Activated T-cell treated with anti-CD3 and anti-CD28 coated beads, Interleukin-2, amount 50 U/mL, for 72 hours (primary cell): ENCODE results near the gene MRPL17. TPM values are rescaled to one million over a fixed set of nuclear protein-coding genes. Genes with fewer than 3 reads are reported as not detected.

Source experiments
- ATAC-seq, 2 donors: fragments of 150-1000 bp; cut with Tn5 transposase; replicated peaks in 1 of 2; 2 replicates each; pipeline ENCODE4 v1.10.0; 2021; ENCODE audit warnings: moderate library complexity in 2 of 2, mild to moderate bottlenecking in 1 of 2
- DNase-seq, 2 donors: peaks; one replicate each; pipeline ENCODE4 v3.0.0; 2021 to 2022; ENCODE audit warnings: mixed read lengths in 1 of 2
- H3K27ac Mint-ChIP-seq: one replicate; pipeline ENCODE4 v1.8.0; 2022; ENCODE audit warnings: mild to moderate bottlenecking, moderate library complexity, mixed read lengths
- H3K27me3 Mint-ChIP-seq: one replicate; pipeline ENCODE4 v1.8.0; 2022; ENCODE audit warnings: low read depth, mixed read lengths
- H3K36me3 Mint-ChIP-seq, 2 donors: one replicate each; pipeline ENCODE4 v1.8.0; 2022; ENCODE audit warnings: mixed read lengths in 2 of 2, mild to moderate bottlenecking in 1 of 2; ENCODE audit not compliant: insufficient read depth in 2 of 2
- H3K4me1 Mint-ChIP-seq: one replicate; pipeline ENCODE4 v1.8.0; 2022; ENCODE audit warnings: low read depth, mixed read lengths
- H3K4me3 Mint-ChIP-seq, 2 donors: one replicate each; pipeline ENCODE4 v1.8.0; 2022; ENCODE audit warnings: mild to moderate bottlenecking in 2 of 2, mixed read lengths in 2 of 2, moderate library complexity in 2 of 2
- H3K9me3 Mint-ChIP-seq, 2 donors: one replicate each; pipeline ENCODE4 v1.8.0; 2022; ENCODE audit warnings: mixed read lengths in 2 of 2
- total RNA-seq, 2 donors: library from RNA; stranded (reverse); gene quantifications; one replicate each; pipeline ENCODE4 v1.2.3, GENCODE V29; 2022

MRPL17 gene
- total RNA-seq, 2 donors from 2014 or later = 38.2 to 39.8 TPM

DNA sequence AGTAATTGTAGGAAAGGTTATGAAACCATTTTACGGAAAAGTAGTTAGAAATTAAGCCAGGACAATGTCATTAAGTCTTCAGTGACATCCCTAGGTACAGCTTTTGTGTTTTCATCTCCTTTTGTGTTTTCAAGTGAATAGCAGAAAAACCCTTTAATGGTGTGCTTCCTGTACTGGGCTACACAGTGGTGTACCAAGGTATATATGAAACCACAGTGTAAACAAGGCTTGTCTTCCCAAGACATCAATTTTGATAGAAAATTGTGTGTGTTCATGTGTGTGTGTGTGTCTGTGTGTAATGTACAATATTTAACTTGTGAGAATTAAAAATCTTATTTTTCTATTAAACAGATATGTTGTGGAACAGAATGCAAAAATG lies 8.9 kb downstream of the MRPL17 start:
- peaks cover 2% of the 10 kb centered on the region in 2 donors for H3K9me3 Mint-ChIP-seq
- peaks cover 0 to 2% of the 10 kb centered on the region in 2 donors for H3K36me3 Mint-ChIP-seq
- DNase-seq (no peak), ATAC-seq (no peak)
- H3K27ac Mint-ChIP-seq = peak overlapping the region; percentile 58
- no peaks in the 10 kb centered on the region for H3K27me3 Mint-ChIP-seq
- peaks cover 59% of the 10 kb centered on the region for H3K4me1 Mint-ChIP-seq
- H3K4me3 Mint-ChIP-seq = peak overlapping the region in 1 of 2 donors; percentile 77

DNA sequence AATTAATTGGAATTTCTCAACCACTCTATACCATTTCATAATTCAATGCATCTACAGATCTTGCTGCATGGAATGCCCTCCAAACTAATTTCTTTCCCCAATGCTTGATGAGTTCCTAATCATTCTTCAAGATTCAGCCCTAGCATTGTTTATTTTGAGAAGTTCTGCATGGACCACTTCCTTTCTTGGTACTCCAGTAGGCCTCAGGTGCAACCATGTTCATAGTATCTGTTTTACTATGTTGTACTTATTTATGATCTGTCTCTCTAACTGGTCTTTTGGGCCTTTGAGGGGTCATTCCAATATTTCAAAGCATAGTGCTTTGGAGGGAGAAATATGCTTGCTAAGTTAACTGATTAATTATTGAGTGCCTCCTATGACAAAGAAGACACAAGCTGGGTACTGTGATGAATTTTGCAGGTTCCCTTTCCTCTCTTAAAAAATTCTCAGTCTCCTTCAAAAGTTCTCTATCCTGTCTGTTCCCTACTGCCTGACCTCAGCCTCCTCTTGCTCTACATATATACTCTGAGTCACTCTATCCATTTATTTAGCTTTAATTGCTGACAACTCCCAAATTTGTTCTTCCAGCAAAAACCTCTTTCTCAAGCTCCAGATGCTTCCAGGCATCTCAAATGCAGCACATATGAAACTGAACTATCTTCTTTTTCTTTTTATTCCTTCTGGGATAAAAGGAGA lies 9.5 kb downstream of the MRPL17 start:
- peaks cover 0 to 2% of the 10 kb centered on the region in 2 donors for H3K36me3 Mint-ChIP-seq
- H3K4me3 Mint-ChIP-seq = peak overlapping the region; percentile 6 to 77
- no peak for DNase-seq
- H3K4me1 Mint-ChIP-seq = peaks cover 60% of the 10 kb centered on the region
- H3K9me3 Mint-ChIP-seq = peaks cover 2% of the 10 kb centered on the region in 2 donors
- H3K27me3 Mint-ChIP-seq = no peaks in the 10 kb centered on the region
- ATAC-seq = peak; percentile 32 to 55
- H3K27ac Mint-ChIP-seq = peak overlapping the region; percentile 58

DNA sequence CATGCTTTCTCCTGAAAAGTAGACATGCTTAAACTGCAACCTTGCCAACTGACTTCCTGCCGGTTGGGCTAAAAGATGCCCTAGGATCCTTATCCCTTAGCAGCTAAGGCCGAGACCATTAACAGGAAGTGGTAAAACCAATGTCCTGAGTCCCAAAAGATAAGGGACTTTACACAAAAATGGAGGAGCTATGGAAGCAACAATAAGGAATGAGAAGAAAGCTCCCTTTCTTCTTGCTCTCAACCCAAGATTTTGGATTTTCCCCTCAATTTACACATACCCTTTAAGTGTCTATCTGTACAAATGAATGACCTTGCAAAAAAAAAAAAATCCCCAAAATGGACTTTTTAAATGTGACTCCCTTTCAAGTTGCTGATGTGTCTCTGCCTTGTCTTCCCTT lies 11.1 kb downstream of the MRPL17 start:
- ATAC-seq (no peak), DNase-seq (no peak)
- Mint-ChIP-seq H3K9me3 (peaks cover 2% of the 10 kb centered on the region in 2 donors), H3K36me3 (peaks cover 0 to 2% of the 10 kb centered on the region in 2 donors), H3K27ac (no peak overlapping the region), H3K4me3 (no peak overlapping the region), H3K4me1 (peaks cover 71% of the 10 kb centered on the region), H3K27me3 (no peaks in the 10 kb centered on the region)

- Mint-ChIP-seq H3K27me3 (no peaks in the 10 kb centered on the region), H3K4me3 (peak overlapping the region; percentile 51 to 57), H3K27ac (peak overlapping the region; percentile 44), H3K36me3 (peaks cover 0 to 4% of the 10 kb centered on the region in 2 donors), H3K4me1 (peaks cover 80% of the 10 kb centered on the region), H3K9me3 (peaks cover 2 to 5% of the 10 kb centered on the region in 2 donors)
- ATAC-seq (peak in 1 of 2 donors; percentile 31), DNase-seq (no peak)
Observed at GRCh38 chr11:6670202-6670830, 12.8 kb downstream of the MRPL17 start.

GRCh38 chr11:6667733-6668374 lies 15.3 kb downstream of the MRPL17 start:
- H3K27me3 Mint-ChIP-seq = no peaks in the 10 kb centered on the region
- H3K4me1 Mint-ChIP-seq = peaks cover 68% of the 10 kb centered on the region
- peaks cover 0 to 3% of the 10 kb centered on the region in 2 donors for H3K9me3 Mint-ChIP-seq
- DNase-seq (peak; percentile 52 to 62), ATAC-seq (peak; percentile 59 to 84)
- peaks cover 0 to 4% of the 10 kb centered on the region in 2 donors for H3K36me3 Mint-ChIP-seq
- peak overlapping the region; percentile 38 for H3K27ac Mint-ChIP-seq
- H3K4me3 Mint-ChIP-seq = peak overlapping the region in 1 of 2 donors; percentile 35

DNA sequence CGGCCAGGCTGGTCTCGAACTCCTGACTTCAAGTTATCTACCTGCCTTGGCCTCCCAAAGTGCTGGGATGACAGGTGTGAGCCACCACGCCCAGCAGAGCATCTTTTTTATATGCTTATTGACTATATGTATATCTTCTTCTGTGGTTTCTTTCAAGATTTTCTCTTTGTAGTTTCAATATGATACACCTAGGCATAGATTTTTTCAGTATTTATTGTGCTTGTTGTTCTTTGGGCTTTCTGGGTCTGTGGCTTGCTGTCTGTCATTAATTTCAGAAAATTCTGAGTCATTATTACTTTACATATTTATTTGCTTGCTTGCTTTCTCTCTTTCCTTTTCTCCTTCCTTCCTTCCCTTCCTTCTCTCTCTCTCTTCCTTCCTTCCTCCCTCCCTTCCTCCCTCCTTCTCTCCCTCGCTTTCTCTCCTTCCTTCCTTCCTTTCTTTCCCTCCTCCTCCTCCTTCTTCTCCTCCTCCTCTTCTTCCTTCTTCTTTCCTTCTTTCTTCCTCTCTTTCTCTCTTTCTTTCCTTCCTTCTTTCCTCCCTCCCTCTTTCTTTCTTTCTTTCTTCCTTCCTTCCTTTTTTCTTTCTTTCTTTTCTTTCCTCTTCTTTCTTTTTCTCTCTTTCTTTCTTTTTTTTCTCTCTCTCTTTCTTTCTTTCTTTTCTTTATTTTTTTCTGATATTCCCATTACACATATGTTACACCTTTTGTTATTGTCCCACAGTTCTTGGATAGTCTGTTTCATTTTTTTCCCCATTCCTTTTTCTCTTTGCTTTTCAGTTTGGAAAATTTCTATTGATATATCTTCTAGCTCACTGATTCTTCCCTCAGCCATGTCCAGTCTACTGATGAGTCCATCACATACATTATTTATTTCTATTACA lies 16.6 kb downstream of the MRPL17 start:
- H3K4me3 Mint-ChIP-seq = peak overlapping the region in 1 of 2 donors; percentile 39
- peaks cover 55% of the 10 kb centered on the region for H3K4me1 Mint-ChIP-seq
- DNase-seq (peak in 1 of 2 donors; percentile 35), ATAC-seq (peak; percentile 65 to 66)
- no peaks in the 10 kb centered on the region for H3K27me3 Mint-ChIP-seq
- H3K9me3 Mint-ChIP-seq = peaks cover 0 to 3% of the 10 kb centered on the region in 2 donors
- peaks cover 0 to 2% of the 10 kb centered on the region in 2 donors for H3K36me3 Mint-ChIP-seq
- H3K27ac Mint-ChIP-seq = peak overlapping the region; percentile 87

- ATAC-seq (no peak), DNase-seq (no peak)
- Mint-ChIP-seq H3K27me3 (no peaks in the 10 kb centered on the region), H3K4me3 (no peak overlapping the region), H3K27ac (no peak overlapping the region), H3K36me3 (peaks cover 0 to 2% of the 10 kb centered on the region in 2 donors), H3K4me1 (peaks cover 36% of the 10 kb centered on the region), H3K9me3 (peaks cover 0 to 3% of the 10 kb centered on the region in 2 donors)
Observed at GRCh38 chr11:6664551-6664950, 18.6 kb downstream of the MRPL17 start.

DNA sequence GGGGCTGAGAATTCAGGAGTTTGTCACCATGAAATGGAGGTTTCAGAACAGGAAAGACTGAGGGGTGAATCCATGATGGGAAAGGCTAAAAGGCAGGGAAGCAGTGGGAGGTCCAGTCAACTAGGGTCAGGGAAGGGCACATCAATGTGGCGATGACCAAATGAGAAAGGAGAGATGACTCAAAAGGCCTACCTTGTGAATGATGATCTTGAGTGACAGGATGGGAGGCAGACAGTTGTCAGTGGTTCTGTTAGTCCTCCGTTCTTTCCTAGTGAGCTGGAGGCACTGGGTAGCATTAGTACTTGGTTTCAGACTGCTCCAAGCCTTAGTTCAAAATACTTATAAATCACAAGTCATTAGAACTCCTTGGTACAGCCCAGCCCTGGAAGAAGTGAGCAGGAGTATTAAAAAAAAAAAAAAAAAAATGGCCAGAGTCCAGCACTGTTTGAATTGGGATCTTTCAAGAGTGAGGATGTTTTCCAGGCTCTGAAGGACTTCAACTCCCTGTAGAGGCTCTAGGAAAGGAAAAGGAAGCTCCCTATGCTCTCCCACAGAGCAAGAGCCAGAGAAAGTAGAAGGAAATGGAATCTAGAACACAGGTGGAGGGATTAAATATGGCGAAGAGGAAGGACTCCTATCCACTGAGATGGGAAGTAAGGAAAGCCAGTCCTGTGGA lies 19.2 kb downstream of the MRPL17 start:
- no peaks in the 10 kb centered on the region for H3K27me3 Mint-ChIP-seq
- H3K9me3 Mint-ChIP-seq = peaks cover 0 to 3% of the 10 kb centered on the region in 2 donors
- ATAC-seq = no peak
- DNase-seq = no peak
- no peak overlapping the region for H3K4me3 Mint-ChIP-seq
- H3K4me1 Mint-ChIP-seq = peaks cover 36% of the 10 kb centered on the region
- peaks cover 0 to 2% of the 10 kb centered on the region in 2 donors for H3K36me3 Mint-ChIP-seq
- H3K27ac Mint-ChIP-seq = no peak overlapping the region

- Mint-ChIP-seq H3K27me3 (peaks cover 15% of the 10 kb centered on the region), H3K9me3 (no peaks in the 10 kb centered on the region), H3K4me3 (no peak overlapping the region), H3K4me1 (peaks cover 9% of the 10 kb centered on the region), H3K27ac (no peak overlapping the region), H3K36me3 (peaks cover 0 to 3% of the 10 kb centered on the region in 2 donors)
- DNase-seq (no peak), ATAC-seq (no peak)
Observed at GRCh38 chr11:6660712-6661111, 22.4 kb downstream of the MRPL17 start.

DNA sequence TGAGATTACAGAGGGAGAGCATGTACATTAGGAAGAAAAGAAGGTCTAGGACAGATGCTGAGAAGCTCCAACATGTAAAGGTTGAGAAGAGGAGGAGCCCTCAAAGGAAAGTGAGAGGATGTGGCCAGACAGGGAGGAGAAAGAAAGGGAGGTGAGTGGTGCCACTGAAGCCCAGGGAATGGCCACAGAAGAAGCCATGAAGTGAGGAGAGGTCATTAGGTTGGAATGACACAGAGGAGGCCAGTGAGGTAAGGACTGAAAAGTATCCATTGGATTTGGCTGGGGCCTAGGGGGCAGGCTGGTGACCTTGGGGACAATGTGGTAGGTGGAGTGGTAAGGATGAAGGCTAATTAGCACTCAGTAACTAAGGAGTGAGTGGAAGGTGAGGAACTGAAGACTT lies 24.5 kb downstream of the MRPL17 start:
- ATAC-seq (no peak), DNase-seq (no peak)
- Mint-ChIP-seq H3K27ac (no peak overlapping the region), H3K9me3 (no peaks in the 10 kb centered on the region), H3K36me3 (peaks cover 0 to 3% of the 10 kb centered on the region in 2 donors), H3K4me1 (peaks cover 2% of the 10 kb centered on the region), H3K27me3 (peaks cover 15% of the 10 kb centered on the region), H3K4me3 (no peak overlapping the region)

DNA sequence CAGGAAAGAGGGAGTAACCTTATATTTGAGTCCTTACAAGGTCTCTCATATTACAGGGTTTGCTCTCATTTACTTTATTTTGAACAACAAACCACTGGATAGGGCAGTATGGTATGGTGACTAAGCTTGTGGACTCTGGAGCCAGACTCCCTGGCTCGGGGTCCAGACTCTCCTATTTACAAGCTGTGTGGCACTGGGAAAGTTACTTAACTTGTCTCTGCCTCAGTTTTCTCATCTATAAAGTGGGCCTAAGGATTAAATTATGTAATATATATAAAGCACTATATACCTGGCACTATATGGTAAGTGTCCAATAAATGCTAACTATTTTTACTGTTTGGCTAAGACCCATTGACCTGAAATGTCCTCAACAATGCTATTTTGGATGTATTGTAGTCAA lies 25.8 kb downstream of the MRPL17 start:
- Mint-ChIP-seq H3K4me3 (peak overlapping the region in 1 of 2 donors; percentile 41), H3K27ac (no peak overlapping the region), H3K36me3 (peaks cover 0 to 3% of the 10 kb centered on the region in 2 donors), H3K27me3 (peaks cover 15% of the 10 kb centered on the region), H3K9me3 (no peaks in the 10 kb centered on the region), H3K4me1 (no peaks in the 10 kb centered on the region)
- ATAC-seq (no peak), DNase-seq (no peak)

DNA sequence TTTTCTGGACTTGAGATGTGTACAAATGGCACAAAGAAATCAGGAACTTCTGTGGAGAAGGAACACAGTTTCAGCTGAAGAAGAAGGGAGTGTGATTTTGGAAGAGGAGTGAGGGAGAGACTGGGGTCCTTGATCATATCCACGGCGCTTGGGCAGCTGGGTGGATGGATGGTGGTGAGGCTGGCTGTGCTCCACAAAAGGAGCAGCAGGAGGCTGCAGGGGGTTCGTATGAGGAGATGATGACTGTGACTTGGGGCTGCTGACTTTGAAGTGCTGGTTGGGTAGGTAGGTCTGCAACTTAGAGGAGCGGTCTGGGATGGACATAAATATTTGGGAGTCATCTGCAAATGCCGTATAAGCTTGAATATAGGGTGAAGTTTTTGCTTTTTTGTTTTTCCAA lies 26.2 kb downstream of the MRPL17 start:
- Mint-ChIP-seq H3K36me3 (peaks cover 0 to 3% of the 10 kb centered on the region in 2 donors), H3K4me3 (peak overlapping the region; percentile 33 to 74), H3K9me3 (no peaks in the 10 kb centered on the region), H3K4me1 (no peaks in the 10 kb centered on the region), H3K27me3 (peaks cover 15% of the 10 kb centered on the region), H3K27ac (no peak overlapping the region)
- ATAC-seq (no peak), DNase-seq (no peak)
